Stimulated activated CD8-positive, alpha-beta memory T cell treated with anti-CD3 and anti-CD28 coated beads, Interleukin-2, amount 100 ng/mL, for 1 hour (primary cell): ENCODE results near the gene COX8C.

Source experiments
- DNase-seq, 2 donors: peaks; one replicate each; pipeline ENCODE4 v3.0.0-alpha.2; 2020; ENCODE audit warnings: low read depth in 2 of 2

The COX8C gene, protein sequence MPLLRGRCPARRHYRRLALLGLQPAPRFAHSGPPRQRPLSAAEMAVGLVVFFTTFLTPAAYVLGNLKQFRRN

DNA sequence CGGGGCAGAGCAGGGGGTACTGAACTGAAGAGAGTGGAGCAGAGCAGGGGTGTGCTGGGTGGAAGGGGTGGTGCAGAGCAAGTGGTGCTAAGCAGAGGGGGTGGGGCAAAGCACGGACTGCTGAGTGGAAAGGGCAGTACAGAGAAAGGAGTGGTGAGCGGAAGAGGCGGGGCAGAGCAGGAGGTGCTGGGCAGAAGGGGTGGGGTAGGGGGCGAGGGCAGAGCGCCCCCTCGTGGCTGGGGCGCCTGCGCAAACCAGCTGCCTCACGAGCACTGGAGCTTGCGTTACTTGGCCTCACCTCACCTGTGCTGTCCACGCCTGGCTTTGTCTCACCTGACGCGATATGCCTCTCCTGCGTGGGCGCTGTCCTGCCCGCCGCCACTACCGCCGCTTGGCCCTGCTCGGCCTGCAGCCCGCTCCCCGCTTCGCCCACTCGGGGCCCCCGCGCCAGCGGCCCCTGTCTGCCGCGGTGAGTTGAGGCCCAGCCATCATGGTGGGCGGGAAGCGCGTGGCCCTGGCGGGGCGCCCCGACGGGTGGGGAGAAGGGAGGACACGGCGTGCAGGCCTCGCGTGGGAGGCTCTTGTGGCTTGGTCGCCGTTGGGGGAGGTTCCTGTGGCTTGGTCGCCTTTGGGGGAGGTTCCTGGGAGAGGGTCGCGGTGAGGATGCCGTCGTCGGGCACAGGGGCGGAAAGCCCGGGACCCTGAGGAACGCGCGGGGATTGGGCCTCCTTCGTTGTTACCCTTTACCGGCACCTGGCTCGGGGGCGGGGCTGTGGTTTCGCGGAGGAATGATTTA is at the start of gene COX8C:
Gene COX8C, plus strand, starts transcription at position 257 of the 796 bp plus-strand sequence. Its CDS starts 87 bp downstream, at position 344.
- DNase-seq, result no peak

DNA sequence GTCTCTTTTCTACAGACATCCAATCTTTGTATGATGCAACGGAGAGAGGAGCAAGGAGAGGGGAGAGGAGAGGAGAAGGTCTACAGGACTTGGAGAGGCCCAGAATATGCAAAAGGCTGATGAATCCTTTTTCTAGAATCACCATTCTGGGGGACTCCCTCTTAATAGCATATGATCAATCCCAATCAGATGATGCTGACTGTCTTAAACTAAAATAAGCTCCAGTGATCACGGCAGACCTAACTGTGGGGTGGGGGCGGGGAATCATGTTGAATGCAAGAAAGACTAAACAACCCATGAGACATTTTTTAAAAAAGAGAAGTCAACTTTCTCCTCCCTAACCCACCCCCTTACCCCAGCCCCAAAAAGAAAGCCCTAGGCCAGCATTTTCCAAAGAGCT is 47.6 kb upstream of the COX8C start:
- DNase-seq, result no peak

DNA sequence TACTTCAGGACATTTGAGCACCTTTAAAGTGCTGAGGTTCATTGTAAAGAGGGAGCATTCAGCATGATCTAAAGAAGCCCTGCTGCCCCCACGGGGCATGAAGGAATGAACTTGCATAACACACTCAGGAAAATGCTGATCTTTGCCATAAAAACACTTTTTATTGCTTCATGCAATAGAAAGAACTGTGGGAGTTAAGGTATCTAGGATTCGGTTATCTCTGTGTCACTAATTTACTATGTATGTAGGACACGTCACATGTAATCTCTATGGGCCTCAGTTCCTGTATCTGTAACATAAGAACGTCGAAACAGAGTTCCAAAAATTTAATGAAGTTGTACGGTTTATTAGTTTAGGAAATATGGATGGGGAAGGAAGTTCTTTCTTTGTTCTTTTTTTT is 47.1 kb upstream of the COX8C start:
- DNase-seq, result no peak

DNA sequence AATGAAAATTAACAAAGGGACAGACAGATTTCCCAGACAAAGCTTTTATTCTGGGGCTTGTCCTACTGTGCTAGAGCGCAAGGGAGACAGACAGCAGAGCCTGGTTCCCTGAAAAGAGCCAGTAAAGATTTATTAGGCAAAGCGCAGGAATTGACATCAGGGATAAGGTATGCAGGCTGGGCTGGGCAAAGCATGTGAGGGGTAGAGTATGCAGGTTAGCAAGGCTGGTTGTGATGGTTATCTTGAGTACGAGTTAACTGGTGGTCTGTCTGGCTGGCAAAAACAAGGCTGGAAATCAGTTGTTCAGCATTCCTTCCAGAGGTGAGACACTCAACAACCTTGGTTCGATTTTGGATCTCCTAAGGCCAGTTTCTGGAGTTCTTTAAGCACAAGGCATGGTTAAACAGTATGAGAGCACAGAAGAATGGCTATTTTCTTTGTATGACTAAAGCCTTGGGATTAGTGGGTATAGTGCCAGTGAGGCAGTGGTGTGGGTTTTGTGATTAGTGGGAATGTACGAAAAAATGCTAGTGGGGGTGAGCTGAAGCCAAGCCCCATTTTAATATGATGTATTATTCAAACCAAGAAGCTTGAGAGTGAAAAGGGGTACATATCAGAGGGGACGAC is 45.0 kb upstream of the COX8C start:
- DNase-seq, result no peak

DNA sequence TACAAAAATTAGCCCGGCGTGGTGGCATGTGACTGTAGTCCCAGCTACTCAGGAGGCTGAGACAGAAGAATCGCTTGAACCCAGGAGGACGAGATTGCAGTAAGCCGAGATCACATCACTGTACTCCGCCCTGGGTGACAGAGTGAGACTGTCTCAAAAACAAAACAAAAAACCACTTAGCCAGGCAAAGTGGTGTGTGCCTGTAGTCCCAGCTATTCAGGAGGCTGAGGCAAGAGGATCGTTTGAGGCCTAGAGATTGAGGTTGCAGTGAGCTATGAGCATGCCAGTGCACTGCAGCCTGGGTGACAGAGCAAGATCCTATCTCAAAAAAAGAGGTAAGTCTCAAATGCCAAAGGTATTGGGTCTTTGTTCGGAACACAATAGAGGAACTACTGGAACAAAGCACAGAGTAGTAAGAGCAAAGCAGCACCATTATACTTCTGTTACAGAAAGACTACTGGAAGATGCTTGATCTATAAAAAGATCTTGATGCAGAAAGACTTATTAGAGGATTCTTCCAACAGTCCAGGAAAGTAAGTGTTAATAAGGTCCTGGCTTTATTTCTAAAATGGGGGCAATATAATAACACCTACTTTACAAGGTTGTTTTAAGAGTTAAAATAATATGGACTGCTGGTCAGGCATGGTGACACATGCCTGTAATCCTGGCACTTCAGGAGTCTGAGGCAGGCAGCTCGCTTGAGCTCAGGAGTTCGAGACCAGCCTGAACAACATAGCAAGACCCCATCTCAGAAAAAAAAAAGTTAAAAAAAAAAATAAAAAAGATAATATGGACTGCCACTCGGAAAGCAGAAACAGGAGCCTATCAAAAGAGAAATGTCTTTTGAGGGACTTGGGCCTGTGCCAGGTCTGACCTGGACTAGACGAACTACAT is 44.0 kb upstream of the COX8C start:
- DNase-seq, result no peak

DNA sequence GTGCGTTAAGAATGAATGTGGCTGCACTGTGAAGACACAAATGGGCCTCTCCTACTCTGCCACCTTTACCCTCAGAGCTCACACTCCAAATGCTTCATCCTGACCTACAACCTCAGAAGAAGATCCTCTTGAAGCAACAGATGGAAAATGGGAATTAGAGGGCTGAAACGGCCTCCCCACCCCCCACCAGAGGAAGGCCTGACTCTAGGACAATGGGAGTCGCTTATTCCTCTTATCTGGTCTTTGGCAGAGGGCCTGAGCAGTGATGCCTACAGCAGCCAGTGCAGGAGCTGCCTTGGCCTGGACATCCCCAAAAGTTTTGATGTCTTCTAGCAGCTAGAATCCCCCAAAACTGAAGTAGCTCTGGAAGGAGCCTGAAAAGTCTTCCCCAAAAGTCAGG is 43.3 kb upstream of the COX8C start:
- no peak for DNase-seq

DNA sequence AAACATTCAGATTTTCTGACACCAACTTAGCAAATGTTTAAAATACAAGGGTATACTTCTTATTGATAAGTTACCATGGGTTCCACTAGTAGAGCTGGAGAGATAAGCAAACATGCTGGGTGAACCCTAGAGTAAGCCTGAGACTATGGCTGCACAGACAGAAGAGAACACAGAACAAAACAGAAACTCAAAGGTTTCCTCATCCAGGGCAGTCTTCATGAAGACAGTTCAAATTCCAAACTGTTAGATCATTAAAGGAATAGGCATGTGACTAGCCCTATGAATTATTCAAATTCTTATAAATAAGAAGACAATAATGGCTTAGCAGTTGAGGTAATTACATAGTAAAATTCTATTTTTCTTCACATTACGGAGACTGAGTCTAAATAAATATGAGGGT is 42.2 kb upstream of the COX8C start:
- no peak for DNase-seq

DNA sequence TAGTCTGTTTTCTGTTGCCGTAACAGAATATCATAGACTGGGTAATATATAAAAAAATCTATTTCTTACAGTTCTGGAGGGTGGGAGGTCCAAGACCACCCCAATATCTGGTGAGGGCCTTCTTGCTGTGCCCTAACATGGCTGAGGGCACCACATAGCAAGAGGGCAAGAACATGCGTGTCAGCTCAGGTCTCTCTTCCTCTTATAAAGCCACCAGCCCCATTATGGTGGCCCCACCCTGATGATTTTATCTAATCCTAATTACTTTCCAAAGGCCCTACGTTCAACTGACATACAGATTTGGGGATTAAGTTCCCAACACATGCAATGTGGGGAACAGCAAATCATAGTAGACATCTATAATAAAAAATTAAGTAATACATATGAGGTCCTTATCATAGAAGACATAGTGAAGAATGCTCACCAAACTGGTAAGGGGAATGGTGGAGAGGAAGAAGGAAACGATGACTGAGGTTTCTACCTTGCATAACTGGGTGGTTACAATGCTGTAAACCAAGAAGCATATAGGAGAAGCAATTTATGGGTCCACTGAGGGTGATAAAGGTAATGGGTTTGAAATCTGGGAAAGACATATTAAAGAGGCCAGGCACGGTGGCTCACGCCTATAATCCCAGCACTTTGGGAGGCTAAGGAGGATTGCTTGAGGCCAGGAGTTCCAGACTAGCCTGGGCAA is 41.1 kb upstream of the COX8C start:
- DNase-seq, result no peak

DNA sequence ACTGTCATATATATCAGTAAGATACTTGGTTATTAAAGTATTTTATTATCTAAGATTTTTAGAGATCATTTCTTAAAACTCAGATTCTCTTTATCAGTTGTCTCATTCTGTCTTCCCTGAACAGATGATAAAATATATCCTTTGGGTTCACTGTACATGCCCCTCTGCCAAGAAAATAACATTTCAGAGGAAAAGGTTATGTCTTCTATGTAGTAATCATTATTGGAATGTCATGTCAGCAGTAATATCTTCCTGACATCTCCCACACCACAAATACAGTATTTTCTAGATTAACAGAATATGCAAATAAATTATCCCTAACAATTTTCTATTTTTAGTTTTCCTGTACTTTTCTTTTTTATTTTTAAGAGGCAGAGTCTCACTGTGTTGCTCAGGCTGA is 40.2 kb upstream of the COX8C start:
- no peak for DNase-seq

DNA sequence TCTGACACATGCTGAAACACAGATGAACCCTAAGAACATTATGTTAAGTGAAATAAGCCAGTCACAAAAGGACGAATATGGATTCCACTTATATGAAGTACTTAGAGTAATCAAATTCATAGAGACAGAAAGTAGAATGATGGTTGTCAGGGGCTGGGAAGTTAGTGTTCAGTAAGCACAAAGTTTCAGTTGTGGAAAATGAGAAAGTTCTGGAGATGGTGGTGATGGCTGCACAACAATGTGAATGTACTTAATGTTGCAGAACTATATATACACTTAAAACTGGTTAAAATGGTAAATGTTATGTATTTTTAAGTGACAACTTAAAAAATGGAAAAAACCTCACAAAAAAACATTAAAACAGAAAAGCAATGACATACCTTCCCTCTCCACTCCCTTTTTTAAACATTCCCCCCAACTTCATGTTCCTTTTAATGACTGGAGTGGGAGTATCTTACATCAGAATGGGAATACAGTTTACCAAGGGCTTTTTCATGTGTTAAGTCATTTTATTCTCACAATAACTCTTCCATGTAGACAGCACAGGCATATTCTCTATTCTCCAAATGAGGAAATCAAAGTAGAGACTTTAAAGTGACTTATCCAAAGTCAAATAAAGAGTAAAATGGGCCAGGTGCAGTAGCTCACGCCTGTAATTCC is 38.2 kb upstream of the COX8C start:
- no peak for DNase-seq

DNA sequence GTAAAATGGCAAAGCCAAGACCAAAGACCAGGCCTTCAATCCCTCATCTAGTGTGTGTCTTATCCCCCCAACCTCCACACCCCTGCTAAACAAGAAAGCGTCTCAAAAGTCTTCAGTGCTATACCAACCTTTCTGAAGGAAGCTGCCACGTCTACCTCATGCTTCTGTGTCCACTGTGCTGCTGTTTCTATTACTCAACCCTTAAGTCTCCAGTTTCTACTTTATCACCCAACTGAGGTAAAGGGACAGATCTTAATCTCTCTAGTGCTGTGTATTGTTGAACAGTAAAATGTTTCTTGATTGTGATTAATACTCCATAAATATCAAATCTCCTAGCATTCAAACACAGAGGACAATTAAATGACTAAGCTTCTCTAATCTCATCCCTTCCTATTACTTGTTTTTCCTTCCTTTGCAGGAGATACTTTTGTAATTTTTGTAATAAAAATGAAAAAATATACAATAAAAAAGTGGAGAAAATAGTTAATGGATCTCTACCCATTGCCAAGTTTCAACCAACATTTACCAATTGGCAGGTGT is 37.5 kb upstream of the COX8C start:
- DNase-seq, result no peak

DNA sequence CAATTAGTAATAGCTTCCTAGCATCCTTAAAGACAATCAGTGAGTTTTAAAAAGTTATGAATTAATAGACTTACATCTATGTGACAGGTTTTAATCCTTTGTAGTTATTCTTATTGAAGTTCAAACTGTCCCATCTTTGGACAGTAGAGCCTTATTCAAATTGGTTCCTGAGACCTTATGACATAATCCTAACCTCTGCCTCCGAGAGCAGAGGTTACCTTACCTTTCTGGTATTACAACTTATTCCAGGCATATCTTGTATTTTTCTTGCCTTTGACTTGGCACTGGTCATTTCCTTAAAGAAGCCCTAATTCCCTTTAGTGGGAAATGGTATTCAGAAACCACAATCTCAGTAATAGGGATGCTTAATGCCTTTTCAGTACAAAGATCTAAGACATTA is 35.9 kb upstream of the COX8C start:
- no peak for DNase-seq

DNA sequence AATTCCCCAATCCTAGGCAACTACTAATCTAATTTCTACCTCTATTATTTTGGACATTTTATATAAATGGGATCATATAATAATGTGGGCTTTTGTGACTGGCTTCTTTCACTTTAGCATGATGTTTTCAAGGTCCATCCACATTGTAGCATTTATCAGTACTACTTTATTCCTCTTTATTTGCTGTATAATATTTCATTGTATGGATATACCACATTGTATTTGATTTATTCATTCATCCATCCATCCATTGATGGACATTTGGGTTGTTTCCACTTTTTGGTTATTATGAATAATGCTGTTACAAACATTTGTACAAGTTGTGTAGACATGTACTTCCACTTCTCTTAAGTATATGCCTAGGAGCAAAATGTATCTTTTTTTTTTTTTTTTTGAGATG is 31.4 kb upstream of the COX8C start:
- DNase-seq, result no peak

DNA sequence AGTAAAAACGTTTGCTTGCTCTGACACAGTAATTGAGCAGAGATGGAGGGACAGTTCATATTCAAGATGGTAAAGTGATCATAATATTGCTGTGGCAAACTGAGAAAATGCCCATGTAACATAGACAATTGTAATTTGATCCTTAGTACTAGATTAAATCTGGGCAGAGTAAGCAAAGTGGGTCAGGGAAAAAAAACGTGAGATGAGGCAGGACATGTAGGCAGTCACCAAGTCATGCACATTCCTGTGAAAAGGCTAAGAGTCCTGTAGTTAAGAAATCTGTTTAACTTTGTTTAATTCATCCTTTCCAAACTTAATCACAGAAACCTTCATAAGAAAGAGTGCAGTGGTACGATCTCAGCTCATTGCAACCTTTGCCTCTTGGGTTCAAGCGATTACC is 30.3 kb upstream of the COX8C start:
- DNase-seq, result no peak

DNA sequence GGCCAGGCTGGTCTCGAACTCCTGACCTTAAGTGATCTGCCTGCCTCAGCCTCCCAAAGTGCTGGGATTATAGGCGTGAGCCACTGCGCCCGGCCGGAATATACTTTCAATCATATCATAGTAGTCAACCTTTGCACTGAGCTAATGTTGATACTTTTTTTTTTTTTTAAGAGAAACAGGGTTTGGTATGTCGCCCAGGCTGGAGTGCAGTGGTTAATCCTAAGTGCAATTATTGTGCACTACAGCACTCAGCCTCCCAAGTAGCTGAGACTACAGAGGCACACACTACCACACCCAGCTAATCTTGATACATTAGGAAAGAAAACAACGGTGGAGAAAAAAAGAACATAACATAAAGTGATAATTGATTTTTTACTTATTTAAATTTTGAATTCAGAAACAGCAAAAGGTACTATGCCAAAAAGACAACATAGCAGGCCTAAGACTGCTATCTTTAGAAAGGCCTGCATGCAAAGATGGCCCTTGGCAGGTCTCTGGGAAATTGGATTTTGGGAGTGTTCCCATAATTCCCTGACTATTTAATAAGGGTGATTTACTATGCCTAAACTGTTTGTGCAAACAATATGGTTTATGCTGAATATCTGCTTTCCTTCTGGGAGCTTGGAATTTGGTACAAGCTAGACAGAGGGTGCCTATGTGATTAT is 29.6 kb upstream of the COX8C start:
- no peak for DNase-seq

DNA sequence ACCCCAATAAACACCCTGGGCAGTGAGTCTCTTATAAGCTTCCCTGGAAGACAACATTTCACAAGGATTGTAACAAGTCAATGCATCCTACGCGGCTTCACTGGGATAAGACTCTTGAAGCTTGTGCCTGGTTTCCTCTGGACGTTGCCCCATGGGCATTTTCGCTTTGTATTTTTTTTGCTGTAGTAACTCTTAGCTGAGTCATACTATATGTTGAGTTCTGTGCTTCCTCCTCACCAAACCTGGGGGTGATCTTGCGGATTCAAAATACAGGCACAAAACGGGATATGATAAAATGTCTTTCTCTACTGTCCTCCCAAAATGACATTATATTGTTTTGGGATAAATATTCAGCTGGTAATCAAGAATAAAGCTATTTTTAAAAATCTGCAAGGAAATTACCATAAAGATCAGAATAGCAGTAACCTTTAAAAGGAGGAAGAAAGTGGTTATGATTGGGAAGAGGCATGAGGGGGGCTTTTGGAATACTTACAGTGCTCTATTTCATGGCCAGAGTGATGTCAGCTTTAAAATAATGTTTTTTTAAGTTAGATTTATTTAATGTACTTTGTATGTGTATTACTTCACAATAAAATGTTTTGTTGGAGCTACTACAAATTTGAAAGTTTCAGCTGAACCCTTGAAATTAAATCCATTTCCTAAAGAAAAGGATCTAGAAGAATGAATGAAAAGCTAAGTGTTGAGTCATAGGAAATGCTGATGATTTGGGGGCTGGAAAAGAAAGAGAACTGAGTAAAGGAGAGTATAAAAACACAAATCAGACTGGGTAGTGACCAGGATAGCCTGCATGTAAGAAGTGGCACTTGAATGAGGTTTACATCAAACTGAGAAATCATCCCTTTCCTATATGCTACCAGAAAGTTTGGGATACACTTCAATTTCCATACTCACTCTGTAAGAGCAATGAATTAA is 28.8 kb upstream of the COX8C start:
- DNase-seq, result no peak

DNA sequence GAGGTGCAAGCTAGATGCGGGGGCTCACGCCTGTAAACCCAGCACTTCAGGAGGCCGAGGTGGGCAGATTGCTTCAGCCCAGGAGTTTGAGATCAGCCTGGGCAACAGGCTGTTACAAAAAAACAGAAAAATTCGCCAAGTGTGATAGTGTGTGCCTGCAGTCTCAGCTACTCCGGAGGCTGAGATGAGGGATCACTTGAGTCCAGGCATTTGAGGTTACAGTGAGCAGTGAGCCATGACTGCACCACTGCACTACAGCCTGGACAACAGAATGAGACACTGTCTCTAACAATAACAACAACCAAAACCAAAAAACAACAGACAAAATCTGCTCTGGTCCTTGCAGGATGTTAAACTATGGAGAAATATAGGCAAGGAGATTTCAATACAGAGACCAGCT is 28.1 kb upstream of the COX8C start:
- DNase-seq, result no peak

DNA sequence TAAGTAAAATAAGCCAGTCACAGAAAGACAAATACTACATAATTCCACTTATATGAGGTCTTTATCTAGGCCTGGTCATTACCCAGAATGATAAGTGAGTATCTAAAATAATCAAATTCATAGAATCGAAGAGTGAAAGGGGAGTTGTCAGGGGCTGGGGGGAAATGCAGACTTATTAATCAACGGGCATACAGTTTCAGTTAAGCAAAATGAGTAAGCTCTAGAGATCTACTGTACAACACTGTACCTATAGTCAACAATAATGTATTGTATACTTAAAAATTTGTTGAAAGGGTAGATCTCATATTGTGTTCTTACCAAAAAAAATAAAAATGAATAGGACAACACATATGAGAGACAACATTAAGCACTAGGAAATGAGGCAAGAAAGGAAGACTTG is 27.5 kb upstream of the COX8C start:
- no peak for DNase-seq

DNA sequence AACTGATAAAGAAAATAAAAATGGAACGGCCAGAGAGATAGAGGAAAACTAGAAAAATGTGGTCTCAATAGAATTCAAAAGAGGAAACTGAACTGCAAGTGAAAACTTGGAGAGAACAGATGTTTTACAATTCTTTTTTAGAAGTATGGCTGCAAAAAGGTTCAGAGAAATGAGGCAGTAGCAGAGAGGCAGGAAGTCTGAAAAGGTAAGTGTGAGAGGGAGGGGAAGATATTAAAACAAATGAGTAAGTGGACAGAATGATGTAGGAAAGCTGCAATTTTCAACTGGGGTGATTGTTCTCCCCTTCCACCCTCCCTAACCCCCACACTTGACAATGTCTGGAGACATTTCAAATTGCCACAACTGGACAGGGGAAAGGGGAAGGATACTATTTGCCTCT is 27.0 kb upstream of the COX8C start:
- no peak for DNase-seq
